Liver (tissue), 9 donors: ENCODE measurements around the gene KCTD12. TPM values are rescaled to one million over a fixed set of nuclear protein-coding genes. Genes with fewer than 3 reads are reported as not detected.

Experiments used
- DNase-seq: peaks from one replicate; pipeline ENCODE4 v3.0.0-alpha.2; 2017; ENCODE audit warnings: low spot score
- H3K27ac ChIP-seq, 2 donors: one replicate each; pipeline ENCODE4 v1.7.0; 2013; ENCODE audit warnings: inconsistent platforms in 2 of 2, low read length in 2 of 2, control low read depth in 1 of 2, low read depth in 1 of 2, mild to moderate bottlenecking in 1 of 2
- H3K27me3 ChIP-seq, 4 donors: one replicate each; pipeline versions ENCODE4 v1.6.1 to v1.7.0; 2013; ENCODE audit warnings: low read length in 3 of 4, inconsistent platforms in 1 of 4, mild to moderate bottlenecking in 1 of 4, moderate library complexity in 1 of 4; ENCODE audit not compliant: control insufficient read depth in 4 of 4, insufficient read depth in 4 of 4
- H3K36me3 ChIP-seq, 4 donors: one replicate each; pipeline versions ENCODE4 v1.6.1 to v1.7.0; 2013; ENCODE audit warnings: low read length in 3 of 4, mild to moderate bottlenecking in 3 of 4, low read depth in 1 of 4, moderate library complexity in 1 of 4; ENCODE audit not compliant: control insufficient read depth in 4 of 4, insufficient read depth in 3 of 4
- H3K4me1 ChIP-seq, 4 donors: one replicate each; pipeline versions ENCODE4 v1.6.1 to v1.7.0; 2013; ENCODE audit warnings: low read length in 3 of 4, mild to moderate bottlenecking in 3 of 4, moderate library complexity in 1 of 4; ENCODE audit not compliant: control insufficient read depth in 4 of 4, insufficient read depth in 4 of 4
- H3K4me3 ChIP-seq, 3 donors: one replicate each; pipeline versions ENCODE4 v1.6.1 to v1.7.0; 2013; ENCODE audit warnings: low read length in 3 of 3, control low read depth in 1 of 3, low read depth in 1 of 3, mild to moderate bottlenecking in 1 of 3
- H3K9ac ChIP-seq, 2 donors: one replicate each; pipeline ENCODE4 v1.7.0; 2013; ENCODE audit warnings: low read length in 2 of 2, mild to moderate bottlenecking in 2 of 2, moderate library complexity in 2 of 2, control low read depth in 1 of 2, low read depth in 1 of 2
- H3K9me3 ChIP-seq, 4 donors: one replicate each; pipeline versions ENCODE4 v1.6.1 to v1.7.0; 2013; ENCODE audit warnings: low read length in 3 of 4; ENCODE audit not compliant: control insufficient read depth in 4 of 4
- FOXA1 ChIP-seq: IDR thresholded peaks from 2 replicates; pipeline ENCODE4 v1.6.1; 2016; ENCODE audit warnings: antibody characterized with exemption
- FOXA2 ChIP-seq: IDR thresholded peaks from 2 replicates; pipeline ENCODE4 v1.6.1; 2016; ENCODE audit warnings: antibody characterized with exemption
- GABPA ChIP-seq, 2 donors: IDR thresholded peaks in 1 of 2; conservative IDR thresholded peaks in 1 of 2; 2 replicates each; pipeline ENCODE4 v1.6.1; 2016; ENCODE audit warnings: antibody characterized with exemption in 2 of 2, mild to moderate bottlenecking in 1 of 2, moderate library complexity in 1 of 2
- HNF4G ChIP-seq: IDR thresholded peaks from 2 replicates; pipeline ENCODE4 v1.6.1; 2016; ENCODE audit warnings: antibody characterized with exemption
- NR2F2 ChIP-seq: IDR thresholded peaks from 2 replicates; pipeline ENCODE4 v1.6.1; 2016; ENCODE audit warnings: antibody characterized with exemption
- RAD21 ChIP-seq, 2 donors: IDR thresholded peaks; 2 replicates each; pipeline ENCODE4 v1.6.1; 2016; ENCODE audit warnings: antibody characterized with exemption in 2 of 2, mild to moderate bottlenecking in 2 of 2
- RXRA ChIP-seq, 2 donors: IDR thresholded peaks; 2 replicates each; pipeline ENCODE4 v1.6.1; 2017 to 2018; ENCODE audit warnings: antibody characterized with exemption in 2 of 2, mild to moderate bottlenecking in 1 of 2
- SP1 ChIP-seq: IDR thresholded peaks from 2 replicates; pipeline ENCODE4 v1.6.1; 2018; ENCODE audit warnings: antibody characterized with exemption, mild to moderate bottlenecking
- WGBS: extraction: QIAGEN DNeasy Blood & Tissue Kit; methylation state at CpG from one replicate; pipeline ENCODE4 v1.1.7; 2013; 5-methylcytosine and 5-hydroxymethylcytosine counted together
- polyA plus RNA-seq, 2 donors: library from polyadenylated mRNA; stranded (reverse) in 1 of 2; unstranded in 1 of 2; fragments of 200-250 nt in 1 of 2; fragments of >200 nt in 1 of 2; fragmentation: Nextera tagmentation in 1 of 2; extraction: Ambion mirVana in 1 of 2; gene quantifications; one replicate each; pipeline versions ENCODE4 v1.2.1 to v1.2.3, GENCODE V29; 2013 to 2015
- total RNA-seq, 2 donors: library from RNA; depleted of rRNA; stranded (reverse); fragments of >200 nt; gene quantifications; one replicate each; pipeline ENCODE4 v1.2.3, GENCODE V29; 2014
- TF ChIP-seq, protein P1 (sequence below): IDR thresholded peaks from 2 replicates; pipeline ENCODE4 v1.6.1; 2016; ENCODE audit warnings: antibody characterized with exemption
- TF ChIP-seq, protein P2 (sequence below): IDR thresholded peaks from 2 replicates; pipeline ENCODE4 v1.6.1; 2016; ENCODE audit warnings: antibody characterized with exemption, mild to moderate bottlenecking
- TF ChIP-seq, protein P3 (sequence below): IDR thresholded peaks from 2 replicates; pipeline ENCODE4 v1.6.1; 2016; ENCODE audit warnings: antibody characterized with exemption
- TF ChIP-seq, protein P4 (sequence below): fragments of 150-350 bp; IDR thresholded peaks from 2 replicates; pipeline ENCODE4 v1.5.1; 2017; ENCODE audit warnings: improper control_type of control experiment, low read depth, low read length; ENCODE audit not compliant: missing input control
- donor health status: healthy.
- donor health status: healthy.
- donor health status: healthy.
- donor health status: healthy.
- donor health status: healthy.

The KCTD12 gene
- total and polyA plus RNA-seq, 4 donors, result 1.5 to 14.8 (median 6.6) TPM

- TF ChIP-seq, protein P1, sequence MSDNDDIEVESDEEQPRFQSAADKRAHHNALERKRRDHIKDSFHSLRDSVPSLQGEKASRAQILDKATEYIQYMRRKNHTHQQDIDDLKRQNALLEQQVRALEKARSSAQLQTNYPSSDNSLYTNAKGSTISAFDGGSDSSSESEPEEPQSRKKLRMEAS, result no peak
- no peak for TF ChIP-seq RAD21 (IDR thresholded peaks at IDR 0.05)
- Histone ChIP-seq H3K4me3 (no peak overlapping the region), H3K4me1 (no peaks in the 10 kb centered on the region), H3K9ac (no peak overlapping the region), H3K27ac (no peak overlapping the region), H3K36me3 (no peaks in the 10 kb centered on the region), H3K9me3 (no peaks in the 10 kb centered on the region), H3K27me3 (no peaks in the 10 kb centered on the region)
- 50% methylated on average over 1 of the region's 1 CpG for WGBS
- DNase-seq, result no peak
Measured at GRCh38 chr13:76837801-76838200, 48.4 kb downstream of the KCTD12 start.

DNA sequence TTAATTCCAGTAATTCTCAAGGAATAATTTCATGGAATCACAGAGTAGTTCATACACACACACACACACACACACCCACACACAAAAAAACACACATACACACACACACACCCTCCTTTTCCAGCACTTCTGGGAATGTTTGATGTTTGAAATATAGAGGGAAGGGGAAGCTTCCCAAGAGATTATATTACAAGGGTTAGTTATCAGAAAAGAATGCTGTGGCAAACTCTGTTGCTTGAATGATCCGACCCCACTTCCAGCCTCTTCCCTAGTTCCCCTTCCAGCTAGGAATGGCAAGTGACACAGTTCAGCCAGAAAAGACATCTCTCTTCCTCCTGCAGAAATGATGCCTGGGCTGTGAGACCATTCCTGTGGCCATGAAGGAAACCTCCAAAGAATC is 49.9 kb downstream of the KCTD12 start:
- TF ChIP-seq, protein P2, sequence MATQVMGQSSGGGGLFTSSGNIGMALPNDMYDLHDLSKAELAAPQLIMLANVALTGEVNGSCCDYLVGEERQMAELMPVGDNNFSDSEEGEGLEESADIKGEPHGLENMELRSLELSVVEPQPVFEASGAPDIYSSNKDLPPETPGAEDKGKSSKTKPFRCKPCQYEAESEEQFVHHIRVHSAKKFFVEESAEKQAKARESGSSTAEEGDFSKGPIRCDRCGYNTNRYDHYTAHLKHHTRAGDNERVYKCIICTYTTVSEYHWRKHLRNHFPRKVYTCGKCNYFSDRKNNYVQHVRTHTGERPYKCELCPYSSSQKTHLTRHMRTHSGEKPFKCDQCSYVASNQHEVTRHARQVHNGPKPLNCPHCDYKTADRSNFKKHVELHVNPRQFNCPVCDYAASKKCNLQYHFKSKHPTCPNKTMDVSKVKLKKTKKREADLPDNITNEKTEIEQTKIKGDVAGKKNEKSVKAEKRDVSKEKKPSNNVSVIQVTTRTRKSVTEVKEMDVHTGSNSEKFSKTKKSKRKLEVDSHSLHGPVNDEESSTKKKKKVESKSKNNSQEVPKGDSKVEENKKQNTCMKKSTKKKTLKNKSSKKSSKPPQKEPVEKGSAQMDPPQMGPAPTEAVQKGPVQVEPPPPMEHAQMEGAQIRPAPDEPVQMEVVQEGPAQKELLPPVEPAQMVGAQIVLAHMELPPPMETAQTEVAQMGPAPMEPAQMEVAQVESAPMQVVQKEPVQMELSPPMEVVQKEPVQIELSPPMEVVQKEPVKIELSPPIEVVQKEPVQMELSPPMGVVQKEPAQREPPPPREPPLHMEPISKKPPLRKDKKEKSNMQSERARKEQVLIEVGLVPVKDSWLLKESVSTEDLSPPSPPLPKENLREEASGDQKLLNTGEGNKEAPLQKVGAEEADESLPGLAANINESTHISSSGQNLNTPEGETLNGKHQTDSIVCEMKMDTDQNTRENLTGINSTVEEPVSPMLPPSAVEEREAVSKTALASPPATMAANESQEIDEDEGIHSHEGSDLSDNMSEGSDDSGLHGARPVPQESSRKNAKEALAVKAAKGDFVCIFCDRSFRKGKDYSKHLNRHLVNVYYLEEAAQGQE, result no peak
- TF ChIP-seq SP1, result no peak
- TF ChIP-seq, protein P3, sequence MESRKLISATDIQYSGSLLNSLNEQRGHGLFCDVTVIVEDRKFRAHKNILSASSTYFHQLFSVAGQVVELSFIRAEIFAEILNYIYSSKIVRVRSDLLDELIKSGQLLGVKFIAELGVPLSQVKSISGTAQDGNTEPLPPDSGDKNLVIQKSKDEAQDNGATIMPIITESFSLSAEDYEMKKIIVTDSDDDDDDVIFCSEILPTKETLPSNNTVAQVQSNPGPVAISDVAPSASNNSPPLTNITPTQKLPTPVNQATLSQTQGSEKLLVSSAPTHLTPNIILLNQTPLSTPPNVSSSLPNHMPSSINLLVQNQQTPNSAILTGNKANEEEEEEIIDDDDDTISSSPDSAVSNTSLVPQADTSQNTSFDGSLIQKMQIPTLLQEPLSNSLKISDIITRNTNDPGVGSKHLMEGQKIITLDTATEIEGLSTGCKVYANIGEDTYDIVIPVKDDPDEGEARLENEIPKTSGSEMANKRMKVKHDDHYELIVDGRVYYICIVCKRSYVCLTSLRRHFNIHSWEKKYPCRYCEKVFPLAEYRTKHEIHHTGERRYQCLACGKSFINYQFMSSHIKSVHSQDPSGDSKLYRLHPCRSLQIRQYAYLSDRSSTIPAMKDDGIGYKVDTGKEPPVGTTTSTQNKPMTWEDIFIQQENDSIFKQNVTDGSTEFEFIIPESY, result no peak
- TF ChIP-seq NR2F2, result no peak
- TF ChIP-seq HNF4G, result no peak
- no peak for TF ChIP-seq FOXA1
- TF ChIP-seq, protein P4, sequence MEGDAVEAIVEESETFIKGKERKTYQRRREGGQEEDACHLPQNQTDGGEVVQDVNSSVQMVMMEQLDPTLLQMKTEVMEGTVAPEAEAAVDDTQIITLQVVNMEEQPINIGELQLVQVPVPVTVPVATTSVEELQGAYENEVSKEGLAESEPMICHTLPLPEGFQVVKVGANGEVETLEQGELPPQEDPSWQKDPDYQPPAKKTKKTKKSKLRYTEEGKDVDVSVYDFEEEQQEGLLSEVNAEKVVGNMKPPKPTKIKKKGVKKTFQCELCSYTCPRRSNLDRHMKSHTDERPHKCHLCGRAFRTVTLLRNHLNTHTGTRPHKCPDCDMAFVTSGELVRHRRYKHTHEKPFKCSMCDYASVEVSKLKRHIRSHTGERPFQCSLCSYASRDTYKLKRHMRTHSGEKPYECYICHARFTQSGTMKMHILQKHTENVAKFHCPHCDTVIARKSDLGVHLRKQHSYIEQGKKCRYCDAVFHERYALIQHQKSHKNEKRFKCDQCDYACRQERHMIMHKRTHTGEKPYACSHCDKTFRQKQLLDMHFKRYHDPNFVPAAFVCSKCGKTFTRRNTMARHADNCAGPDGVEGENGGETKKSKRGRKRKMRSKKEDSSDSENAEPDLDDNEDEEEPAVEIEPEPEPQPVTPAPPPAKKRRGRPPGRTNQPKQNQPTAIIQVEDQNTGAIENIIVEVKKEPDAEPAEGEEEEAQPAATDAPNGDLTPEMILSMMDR, result no peak
- no peak for TF ChIP-seq GABPA (IDR thresholded peaks at IDR 0.05 in 1 of 2, conservative IDR thresholded peaks at IDR 0.05 in 1 of 2)
- no peak for TF ChIP-seq FOXA2
- TF ChIP-seq RXRA (IDR thresholded peaks at IDR 0.05), result no peak
- no peaks in the 10 kb centered on the region for H3K9me3 ChIP-seq
- no peaks in the 10 kb centered on the region for H3K36me3 ChIP-seq
- no peak overlapping the region for H3K4me3 ChIP-seq
- no peaks in the 10 kb centered on the region for H3K4me1 ChIP-seq
- no peak for DNase-seq
- H3K27me3 ChIP-seq, result no peaks in the 10 kb centered on the region
- WGBS, result 50% methylated on average over 1 of the region's 1 CpG
- no peak overlapping the region for H3K27ac ChIP-seq
- H3K9ac ChIP-seq, result no peak overlapping the region
